ENCODE results near the gene RHD.
"Not testable (repeated sequence)": the region's sequence is repeated elsewhere in the genome, so short reads cannot be mapped to it uniquely, and the experiment has no call there.

DNA sequence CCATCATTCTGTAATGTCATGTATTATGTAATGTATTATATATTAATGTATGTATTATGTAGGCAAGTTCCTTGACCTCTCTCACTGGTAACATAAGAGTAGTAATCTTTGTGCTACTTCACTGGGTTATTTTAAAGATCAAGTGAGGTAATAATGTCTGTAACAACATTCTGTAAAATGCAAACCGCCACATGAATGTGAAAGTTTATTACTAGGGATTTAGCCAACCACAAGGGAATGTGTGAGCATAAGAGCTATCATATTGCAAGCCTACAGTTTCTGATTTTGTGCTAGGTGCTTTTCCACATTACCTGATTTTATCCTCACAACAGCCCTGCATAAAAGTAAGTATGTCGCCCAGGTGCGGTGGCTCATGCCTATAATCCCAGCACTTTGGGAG is 52.1 kb downstream of the RHD start:
- TF ChIP-seq, protein P1, sequence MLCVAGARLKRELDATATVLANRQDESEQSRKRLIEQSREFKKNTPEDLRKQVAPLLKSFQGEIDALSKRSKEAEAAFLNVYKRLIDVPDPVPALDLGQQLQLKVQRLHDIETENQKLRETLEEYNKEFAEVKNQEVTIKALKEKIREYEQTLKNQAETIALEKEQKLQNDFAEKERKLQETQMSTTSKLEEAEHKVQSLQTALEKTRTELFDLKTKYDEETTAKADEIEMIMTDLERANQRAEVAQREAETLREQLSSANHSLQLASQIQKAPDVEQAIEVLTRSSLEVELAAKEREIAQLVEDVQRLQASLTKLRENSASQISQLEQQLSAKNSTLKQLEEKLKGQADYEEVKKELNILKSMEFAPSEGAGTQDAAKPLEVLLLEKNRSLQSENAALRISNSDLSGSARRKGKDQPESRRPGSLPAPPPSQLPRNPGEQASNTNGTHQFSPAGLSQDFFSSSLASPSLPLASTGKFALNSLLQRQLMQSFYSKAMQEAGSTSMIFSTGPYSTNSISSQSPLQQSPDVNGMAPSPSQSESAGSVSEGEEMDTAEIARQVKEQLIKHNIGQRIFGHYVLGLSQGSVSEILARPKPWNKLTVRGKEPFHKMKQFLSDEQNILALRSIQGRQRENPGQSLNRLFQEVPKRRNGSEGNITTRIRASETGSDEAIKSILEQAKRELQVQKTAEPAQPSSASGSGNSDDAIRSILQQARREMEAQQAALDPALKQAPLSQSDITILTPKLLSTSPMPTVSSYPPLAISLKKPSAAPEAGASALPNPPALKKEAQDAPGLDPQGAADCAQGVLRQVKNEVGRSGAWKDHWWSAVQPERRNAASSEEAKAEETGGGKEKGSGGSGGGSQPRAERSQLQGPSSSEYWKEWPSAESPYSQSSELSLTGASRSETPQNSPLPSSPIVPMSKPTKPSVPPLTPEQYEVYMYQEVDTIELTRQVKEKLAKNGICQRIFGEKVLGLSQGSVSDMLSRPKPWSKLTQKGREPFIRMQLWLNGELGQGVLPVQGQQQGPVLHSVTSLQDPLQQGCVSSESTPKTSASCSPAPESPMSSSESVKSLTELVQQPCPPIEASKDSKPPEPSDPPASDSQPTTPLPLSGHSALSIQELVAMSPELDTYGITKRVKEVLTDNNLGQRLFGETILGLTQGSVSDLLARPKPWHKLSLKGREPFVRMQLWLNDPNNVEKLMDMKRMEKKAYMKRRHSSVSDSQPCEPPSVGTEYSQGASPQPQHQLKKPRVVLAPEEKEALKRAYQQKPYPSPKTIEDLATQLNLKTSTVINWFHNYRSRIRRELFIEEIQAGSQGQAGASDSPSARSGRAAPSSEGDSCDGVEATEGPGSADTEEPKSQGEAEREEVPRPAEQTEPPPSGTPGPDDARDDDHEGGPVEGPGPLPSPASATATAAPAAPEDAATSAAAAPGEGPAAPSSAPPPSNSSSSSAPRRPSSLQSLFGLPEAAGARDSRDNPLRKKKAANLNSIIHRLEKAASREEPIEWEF (IDR thresholded peaks at IDR 0.05; ENCODE audit: insufficient replicate concordance, low read depth, low read length): not testable (repeated sequence)
- TF ChIP-seq SP1 (IDR thresholded peaks at IDR 0.05; ENCODE audit: low read depth, low read length); POLR2A (IDR thresholded peaks at IDR 0.05; ENCODE audit: low read depth, low read length); POLR2AphosphoS5 (IDR thresholded peaks at IDR 0.05; ENCODE audit: low read length); SRF (IDR thresholded peaks at IDR 0.05; ENCODE audit: low read depth in 2 of 2, low read length in 2 of 2); YY1 (IDR thresholded peaks at IDR 0.05; ENCODE audit: low read depth, low read length); RAD21 (IDR thresholded peaks at IDR 0.05; ENCODE audit: insufficient read depth, low read depth, low read length); TCF12 (IDR thresholded peaks at IDR 0.05; ENCODE audit: low read depth, low read length): not testable (repeated sequence)
- TF ChIP-seq, protein P2, sequence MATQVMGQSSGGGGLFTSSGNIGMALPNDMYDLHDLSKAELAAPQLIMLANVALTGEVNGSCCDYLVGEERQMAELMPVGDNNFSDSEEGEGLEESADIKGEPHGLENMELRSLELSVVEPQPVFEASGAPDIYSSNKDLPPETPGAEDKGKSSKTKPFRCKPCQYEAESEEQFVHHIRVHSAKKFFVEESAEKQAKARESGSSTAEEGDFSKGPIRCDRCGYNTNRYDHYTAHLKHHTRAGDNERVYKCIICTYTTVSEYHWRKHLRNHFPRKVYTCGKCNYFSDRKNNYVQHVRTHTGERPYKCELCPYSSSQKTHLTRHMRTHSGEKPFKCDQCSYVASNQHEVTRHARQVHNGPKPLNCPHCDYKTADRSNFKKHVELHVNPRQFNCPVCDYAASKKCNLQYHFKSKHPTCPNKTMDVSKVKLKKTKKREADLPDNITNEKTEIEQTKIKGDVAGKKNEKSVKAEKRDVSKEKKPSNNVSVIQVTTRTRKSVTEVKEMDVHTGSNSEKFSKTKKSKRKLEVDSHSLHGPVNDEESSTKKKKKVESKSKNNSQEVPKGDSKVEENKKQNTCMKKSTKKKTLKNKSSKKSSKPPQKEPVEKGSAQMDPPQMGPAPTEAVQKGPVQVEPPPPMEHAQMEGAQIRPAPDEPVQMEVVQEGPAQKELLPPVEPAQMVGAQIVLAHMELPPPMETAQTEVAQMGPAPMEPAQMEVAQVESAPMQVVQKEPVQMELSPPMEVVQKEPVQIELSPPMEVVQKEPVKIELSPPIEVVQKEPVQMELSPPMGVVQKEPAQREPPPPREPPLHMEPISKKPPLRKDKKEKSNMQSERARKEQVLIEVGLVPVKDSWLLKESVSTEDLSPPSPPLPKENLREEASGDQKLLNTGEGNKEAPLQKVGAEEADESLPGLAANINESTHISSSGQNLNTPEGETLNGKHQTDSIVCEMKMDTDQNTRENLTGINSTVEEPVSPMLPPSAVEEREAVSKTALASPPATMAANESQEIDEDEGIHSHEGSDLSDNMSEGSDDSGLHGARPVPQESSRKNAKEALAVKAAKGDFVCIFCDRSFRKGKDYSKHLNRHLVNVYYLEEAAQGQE (IDR thresholded peaks at IDR 0.05; ENCODE audit: low read depth, low read length): not testable (repeated sequence)
- TF ChIP-seq, protein P3, sequence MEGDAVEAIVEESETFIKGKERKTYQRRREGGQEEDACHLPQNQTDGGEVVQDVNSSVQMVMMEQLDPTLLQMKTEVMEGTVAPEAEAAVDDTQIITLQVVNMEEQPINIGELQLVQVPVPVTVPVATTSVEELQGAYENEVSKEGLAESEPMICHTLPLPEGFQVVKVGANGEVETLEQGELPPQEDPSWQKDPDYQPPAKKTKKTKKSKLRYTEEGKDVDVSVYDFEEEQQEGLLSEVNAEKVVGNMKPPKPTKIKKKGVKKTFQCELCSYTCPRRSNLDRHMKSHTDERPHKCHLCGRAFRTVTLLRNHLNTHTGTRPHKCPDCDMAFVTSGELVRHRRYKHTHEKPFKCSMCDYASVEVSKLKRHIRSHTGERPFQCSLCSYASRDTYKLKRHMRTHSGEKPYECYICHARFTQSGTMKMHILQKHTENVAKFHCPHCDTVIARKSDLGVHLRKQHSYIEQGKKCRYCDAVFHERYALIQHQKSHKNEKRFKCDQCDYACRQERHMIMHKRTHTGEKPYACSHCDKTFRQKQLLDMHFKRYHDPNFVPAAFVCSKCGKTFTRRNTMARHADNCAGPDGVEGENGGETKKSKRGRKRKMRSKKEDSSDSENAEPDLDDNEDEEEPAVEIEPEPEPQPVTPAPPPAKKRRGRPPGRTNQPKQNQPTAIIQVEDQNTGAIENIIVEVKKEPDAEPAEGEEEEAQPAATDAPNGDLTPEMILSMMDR (IDR thresholded peaks at IDR 0.05 in 2 of 3, conservative IDR thresholded peaks at IDR 0.05 in 1 of 3; ENCODE audit: control insufficient read depth in 2 of 3, extremely low read depth in 1 of 3, insufficient read depth in 1 of 3, low read depth in 3 of 3, low read length in 3 of 3): not testable (repeated sequence)
